Thymus (tissue), 11 donors: ENCODE results near the gene SLC48A1. TPM values are rescaled to one million over a fixed set of nuclear protein-coding genes. Genes with fewer than 3 reads are reported as not detected.

ENCODE experiments used
- DNase-seq, 9 donors: peaks; one replicate each; pipeline ENCODE4 v3.0.0-alpha.2; 2013; ENCODE audit warnings: low spot score in 9 of 9, low read depth in 6 of 9, missing footprints in 1 of 9
- H3K27ac ChIP-seq, 2 donors: one replicate each; pipeline ENCODE4 v1.5.1; 2013; ENCODE audit warnings: control low read depth in 1 of 2, low read depth in 1 of 2, low read length in 1 of 2, mild to moderate bottlenecking in 1 of 2, moderate library complexity in 1 of 2
- H3K27me3 ChIP-seq, 2 donors: one replicate each; pipeline ENCODE4 v1.5.1; 2013; ENCODE audit warnings: low read length in 1 of 2; ENCODE audit not compliant: control insufficient read depth in 2 of 2, insufficient read depth in 1 of 2
- H3K36me3 ChIP-seq, 2 donors: one replicate each; pipeline ENCODE4 v1.5.1; 2013; ENCODE audit warnings: low read length in 1 of 2, mild to moderate bottlenecking in 1 of 2, moderate library complexity in 1 of 2; ENCODE audit not compliant: control insufficient read depth in 2 of 2, insufficient read depth in 2 of 2
- H3K4me1 ChIP-seq, 2 donors: one replicate each; pipeline ENCODE4 v1.5.1; 2013; ENCODE audit warnings: low read length in 2 of 2; ENCODE audit not compliant: control insufficient read depth in 2 of 2, insufficient read depth in 2 of 2
- H3K4me3 ChIP-seq, 2 donors: one replicate each; pipeline ENCODE4 v1.5.1; 2013; ENCODE audit warnings: low read length in 2 of 2, control low read depth in 1 of 2, mild to moderate bottlenecking in 1 of 2
- H3K9me3 ChIP-seq, 2 donors: one replicate each; pipeline ENCODE4 v1.5.1; 2013; ENCODE audit warnings: low read length in 1 of 2, mild to moderate bottlenecking in 1 of 2; ENCODE audit not compliant: control insufficient read depth in 2 of 2, insufficient read depth in 1 of 2
- WGBS: extraction: QIAGEN DNeasy Blood & Tissue Kit; methylation state at CpG from one replicate; pipeline ENCODE4 v1.1.7; 2013; 5-methylcytosine and 5-hydroxymethylcytosine counted together
- polyA plus RNA-seq: library from polyadenylated mRNA; stranded (reverse); fragments of 200-250 nt; gene quantifications from one replicate; pipeline ENCODE4 v1.2.3, GENCODE V29; 2013
- total RNA-seq: library from RNA; stranded (reverse); fragments of 120-200 nt; gene quantifications from one replicate; pipeline ENCODE4 v1.2.4, GENCODE V29; 2013
- donor health status: healthy.

The SLC48A1 gene
- total and polyA plus RNA-seq, 2 donors = 4.5 to 9.3 TPM

DNA sequence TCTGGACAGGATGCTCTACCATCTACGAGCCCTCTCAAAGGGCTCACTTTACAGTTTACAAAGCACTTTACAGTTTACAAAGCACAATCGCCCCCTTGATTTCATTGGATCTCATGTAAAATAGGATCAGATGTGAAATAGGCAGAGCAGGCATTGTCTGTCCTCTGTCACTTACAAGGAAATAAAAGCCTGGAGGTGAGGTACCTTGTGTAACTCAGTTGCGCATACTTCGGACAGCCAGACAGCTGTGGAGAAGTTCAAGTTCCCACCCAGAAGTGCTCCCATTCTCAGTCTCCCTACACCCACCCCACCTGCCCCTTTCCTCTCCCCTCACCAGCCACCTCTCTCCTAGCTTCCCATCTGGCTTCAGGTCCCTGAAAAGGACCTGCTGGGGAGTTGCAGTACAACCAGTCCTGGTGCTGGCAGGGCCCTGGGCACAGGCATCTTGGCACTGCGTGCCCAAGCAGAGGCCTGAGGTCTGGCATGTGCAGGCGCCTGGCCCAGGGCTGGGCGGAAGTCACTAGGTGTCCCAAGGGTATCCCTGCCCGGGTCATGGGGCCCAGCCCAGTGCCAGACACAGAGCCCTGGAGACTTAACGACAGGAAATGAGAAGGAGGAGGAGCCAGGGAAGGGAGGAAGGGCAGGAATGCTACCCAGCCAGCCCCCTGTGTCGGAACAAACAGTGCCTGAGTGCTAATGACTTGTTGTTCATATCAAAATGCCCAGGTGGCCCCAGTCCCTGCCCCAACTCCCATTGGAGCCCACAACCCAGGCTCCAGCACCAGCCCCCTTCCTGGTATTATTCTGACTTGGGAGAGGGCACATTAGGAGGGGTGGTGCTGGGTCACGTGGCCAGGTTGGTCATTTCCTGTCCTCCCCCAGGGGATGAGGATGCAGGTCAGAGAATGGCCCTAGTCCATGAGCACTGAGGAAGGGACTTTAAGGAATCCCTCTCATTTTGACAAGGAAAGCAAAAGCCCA is 19.7 kb upstream of the SLC48A1 start:
- Histone ChIP-seq H3K9me3 (no peaks in the 10 kb centered on the region), H3K4me3 (no peak overlapping the region), H3K27me3 (peaks cover 0 to 12% of the 10 kb centered on the region in 2 donors), H3K4me1 (peaks cover 15 to 32% of the 10 kb centered on the region in 2 donors), H3K36me3 (no peaks in the 10 kb centered on the region), H3K27ac (no peak overlapping the region)
- WGBS = 93% methylated on average over 11 of the region's 11 CpGs
- DNase-seq = no peak

DNA sequence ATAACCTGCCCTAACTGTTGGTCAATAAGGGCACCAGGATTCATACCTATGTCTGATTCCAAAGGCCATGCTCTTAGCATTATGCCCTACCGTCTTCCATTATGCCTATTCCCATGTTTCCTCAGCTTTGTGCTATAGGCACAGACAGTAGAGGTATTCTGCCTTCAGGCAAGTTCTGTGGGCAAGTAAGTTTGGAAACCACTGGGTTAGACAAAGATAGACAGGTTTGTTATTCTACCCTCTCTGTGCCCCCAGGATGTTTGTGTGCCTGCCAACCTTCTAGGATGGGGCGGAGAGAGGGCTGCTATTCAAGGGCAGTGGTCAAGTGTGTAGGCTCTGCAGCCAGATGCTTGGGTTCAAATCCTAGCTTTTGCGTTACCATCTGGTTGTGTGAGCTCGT is 18.9 kb upstream of the SLC48A1 start:
- Histone ChIP-seq H3K4me3 (no peak overlapping the region), H3K9me3 (no peaks in the 10 kb centered on the region), H3K27me3 (peaks cover 0 to 18% of the 10 kb centered on the region in 2 donors), H3K36me3 (no peaks in the 10 kb centered on the region), H3K4me1 (peaks cover 20 to 40% of the 10 kb centered on the region in 2 donors), H3K27ac (no peak overlapping the region)
- DNase-seq = no peak
- 98% methylated on average over 4 of the region's 4 CpGs for WGBS

DNA sequence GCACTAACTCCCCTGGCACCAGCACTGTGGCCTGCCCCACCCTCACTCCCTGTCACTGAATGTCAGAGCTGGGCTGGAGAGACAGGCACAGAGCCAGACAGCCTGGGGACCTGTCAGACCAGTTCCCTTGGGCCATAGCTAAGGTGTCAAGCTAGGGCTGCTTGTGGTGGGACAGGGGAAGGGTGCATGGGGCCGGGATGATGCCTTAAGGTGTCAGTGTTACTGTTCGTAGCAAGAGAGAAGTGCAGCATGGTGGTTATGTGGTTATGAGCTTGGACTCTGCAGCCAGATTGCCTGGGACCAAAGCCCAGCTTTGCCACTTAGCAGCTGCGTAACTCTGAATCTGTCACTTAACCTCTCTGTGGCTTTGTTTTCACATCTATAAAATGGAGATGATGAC is 18.2 kb upstream of the SLC48A1 start:
- Histone ChIP-seq H3K9me3 (no peaks in the 10 kb centered on the region), H3K27me3 (peaks cover 3 to 23% of the 10 kb centered on the region in 2 donors), H3K4me1 (peaks cover 25 to 48% of the 10 kb centered on the region in 2 donors), H3K4me3 (no peak overlapping the region), H3K36me3 (no peaks in the 10 kb centered on the region), H3K27ac (no peak overlapping the region)
- 91% methylated on average over 3 of the region's 3 CpGs for WGBS
- no peak for DNase-seq

DNA sequence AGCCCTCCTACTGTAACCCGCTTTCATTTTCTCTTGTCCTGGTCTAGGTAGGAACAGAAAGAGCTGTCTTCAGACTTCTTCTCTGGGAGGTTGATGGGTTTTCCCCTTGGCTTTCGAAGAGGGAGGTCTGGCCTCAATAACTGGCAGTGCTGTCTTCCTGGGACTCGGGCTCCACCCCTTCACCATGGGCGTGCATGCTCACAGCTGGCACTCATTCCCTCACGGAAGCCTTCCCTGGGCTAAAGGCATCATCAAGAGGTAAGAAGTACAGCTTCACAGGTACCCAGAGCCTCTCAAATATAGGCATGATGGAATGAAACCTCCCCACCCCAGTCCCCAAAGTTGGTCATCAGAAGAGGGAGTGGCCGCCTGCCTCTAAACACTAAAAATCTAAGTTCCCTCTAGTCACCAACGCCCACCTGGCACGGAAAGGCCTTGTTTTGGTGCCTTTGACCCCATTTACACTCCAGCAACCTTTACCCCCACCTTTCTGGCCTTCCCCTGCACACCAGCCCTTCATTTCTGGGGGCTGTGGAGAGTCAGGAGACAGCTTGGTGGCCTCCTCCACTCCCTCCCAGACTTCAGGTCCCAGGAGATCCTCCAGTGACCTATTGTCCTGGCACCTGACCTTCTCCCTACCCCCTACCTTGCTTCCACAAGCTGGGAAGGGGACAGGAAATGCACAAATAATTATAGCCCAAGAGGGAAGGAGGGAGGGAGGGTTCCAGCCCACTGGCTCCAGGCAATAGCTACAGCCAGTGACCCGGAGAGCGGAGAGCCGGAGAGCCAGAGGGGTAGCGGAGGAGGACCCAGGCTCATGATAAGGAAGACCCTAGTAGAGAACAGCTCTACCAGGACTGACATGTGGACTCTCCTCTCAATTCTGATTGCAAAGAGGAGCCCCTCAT is 17.1 kb upstream of the SLC48A1 start:
- DNase-seq = no peak
- Histone ChIP-seq H3K27me3 (peaks cover 3 to 28% of the 10 kb centered on the region in 2 donors), H3K36me3 (no peaks in the 10 kb centered on the region), H3K27ac (no peak overlapping the region), H3K4me3 (no peak overlapping the region), H3K9me3 (no peaks in the 10 kb centered on the region), H3K4me1 (peaks cover 25 to 49% of the 10 kb centered on the region in 2 donors)
- 95% methylated on average over 12 of the region's 12 CpGs for WGBS

DNA sequence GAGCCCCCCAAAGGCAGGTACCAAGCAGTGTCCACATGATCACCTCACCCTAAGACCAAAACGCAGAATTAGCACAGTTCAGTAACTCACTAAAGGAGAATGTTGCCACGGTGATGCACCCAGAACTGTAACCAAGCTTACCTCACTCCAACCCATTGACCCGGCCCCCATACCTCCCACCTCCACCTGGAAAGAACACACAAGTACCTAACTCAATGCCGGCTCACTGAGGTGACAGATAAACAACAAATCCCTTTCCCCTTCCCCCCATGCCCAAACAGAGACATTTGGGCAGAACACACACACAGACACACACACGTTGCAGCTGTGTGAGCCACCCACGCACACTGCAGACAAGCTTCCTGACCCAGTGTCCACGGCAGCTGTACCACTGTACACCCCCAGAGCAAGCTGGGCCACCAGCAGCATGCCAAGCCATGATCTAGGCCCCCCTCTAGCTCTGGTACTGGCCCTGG is 15.6 kb upstream of the SLC48A1 start:
- Histone ChIP-seq H3K36me3 (no peaks in the 10 kb centered on the region), H3K4me1 (peaks cover 25 to 52% of the 10 kb centered on the region in 2 donors), H3K9me3 (no peaks in the 10 kb centered on the region), H3K27ac (no peak overlapping the region), H3K27me3 (peaks cover 3 to 28% of the 10 kb centered on the region in 2 donors), H3K4me3 (no peak overlapping the region)
- WGBS = 67% methylated on average over 7 of the region's 7 CpGs
- no peak for DNase-seq

DNA sequence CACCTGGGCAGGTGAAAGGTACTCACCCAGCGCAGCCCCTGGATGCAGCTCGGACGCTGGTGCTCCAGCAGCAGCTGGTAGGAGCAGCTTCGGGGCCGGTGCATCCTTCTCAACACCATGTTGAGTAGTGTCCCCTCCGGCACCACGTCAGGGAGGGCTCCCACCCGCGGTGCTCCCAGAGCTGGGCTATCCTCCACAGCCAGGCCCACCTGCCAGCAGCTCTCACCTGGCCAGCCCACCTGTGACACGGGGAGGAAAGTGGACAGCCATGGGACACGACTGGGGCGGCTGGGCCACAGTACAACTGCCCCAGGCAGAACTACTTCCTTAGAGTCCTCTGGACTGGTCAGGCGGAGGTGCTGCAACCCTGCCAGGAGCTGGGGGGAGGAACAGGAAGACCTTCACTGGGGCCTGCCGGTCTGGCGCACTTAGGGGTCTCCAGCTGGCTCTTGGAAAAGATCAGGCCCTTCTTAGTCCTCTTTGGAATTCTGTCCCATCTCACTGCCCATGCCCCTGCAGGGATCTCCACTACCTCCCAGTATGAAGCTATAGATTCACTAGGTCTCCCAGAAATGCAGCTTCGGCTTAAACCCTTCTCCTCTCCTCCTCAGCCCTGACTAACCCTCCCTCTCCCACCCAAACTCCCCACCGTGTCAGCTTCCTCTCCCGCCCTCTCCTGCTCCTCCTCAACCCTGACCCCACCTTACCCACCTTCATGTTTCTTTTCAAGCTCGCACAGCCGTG is 15.0 kb upstream of the SLC48A1 start:
- 58% methylated on average over 20 of the region's 20 CpGs for WGBS

DNA sequence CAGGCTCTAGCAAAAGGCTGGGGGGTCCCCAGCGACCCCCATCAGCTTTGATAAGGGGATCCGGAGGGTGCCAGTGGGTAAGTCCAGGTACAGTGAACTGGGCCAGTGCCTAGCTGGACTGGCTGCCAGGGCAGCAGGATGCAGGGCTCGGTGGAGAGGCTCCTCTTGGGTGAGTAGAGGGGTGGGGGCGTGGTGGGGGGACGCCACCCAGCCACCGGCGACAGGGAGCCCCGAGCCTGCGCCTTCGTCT is 14.5 kb upstream of the SLC48A1 start:
- Histone ChIP-seq H3K9me3 (no peaks in the 10 kb centered on the region), H3K27me3 (peaks cover 3 to 32% of the 10 kb centered on the region in 2 donors), H3K36me3 (no peaks in the 10 kb centered on the region), H3K27ac (peak overlapping the region in 1 of 2 donors; percentile 4), H3K4me1 (peaks cover 25 to 56% of the 10 kb centered on the region in 2 donors), H3K4me3 (peak overlapping the region; percentile 45 to 57)
- WGBS = 2% methylated on average over 10 of the region's 10 CpGs
- DNase-seq = no peak

More for the DNA sequence above, 15.0 kb upstream of the SLC48A1 start:
- no peaks in the 10 kb centered on the region for H3K9me3 ChIP-seq
- H3K4me1 ChIP-seq = peaks cover 25 to 52% of the 10 kb centered on the region in 2 donors
- H3K27ac ChIP-seq = no peak overlapping the region
- peak overlapping the region; percentile 45 to 57 for H3K4me3 ChIP-seq
- no peaks in the 10 kb centered on the region for H3K36me3 ChIP-seq
- peaks cover 3 to 28% of the 10 kb centered on the region in 2 donors for H3K27me3 ChIP-seq
- peak in 1 of 9 donors; percentile 46 for DNase-seq

DNA sequence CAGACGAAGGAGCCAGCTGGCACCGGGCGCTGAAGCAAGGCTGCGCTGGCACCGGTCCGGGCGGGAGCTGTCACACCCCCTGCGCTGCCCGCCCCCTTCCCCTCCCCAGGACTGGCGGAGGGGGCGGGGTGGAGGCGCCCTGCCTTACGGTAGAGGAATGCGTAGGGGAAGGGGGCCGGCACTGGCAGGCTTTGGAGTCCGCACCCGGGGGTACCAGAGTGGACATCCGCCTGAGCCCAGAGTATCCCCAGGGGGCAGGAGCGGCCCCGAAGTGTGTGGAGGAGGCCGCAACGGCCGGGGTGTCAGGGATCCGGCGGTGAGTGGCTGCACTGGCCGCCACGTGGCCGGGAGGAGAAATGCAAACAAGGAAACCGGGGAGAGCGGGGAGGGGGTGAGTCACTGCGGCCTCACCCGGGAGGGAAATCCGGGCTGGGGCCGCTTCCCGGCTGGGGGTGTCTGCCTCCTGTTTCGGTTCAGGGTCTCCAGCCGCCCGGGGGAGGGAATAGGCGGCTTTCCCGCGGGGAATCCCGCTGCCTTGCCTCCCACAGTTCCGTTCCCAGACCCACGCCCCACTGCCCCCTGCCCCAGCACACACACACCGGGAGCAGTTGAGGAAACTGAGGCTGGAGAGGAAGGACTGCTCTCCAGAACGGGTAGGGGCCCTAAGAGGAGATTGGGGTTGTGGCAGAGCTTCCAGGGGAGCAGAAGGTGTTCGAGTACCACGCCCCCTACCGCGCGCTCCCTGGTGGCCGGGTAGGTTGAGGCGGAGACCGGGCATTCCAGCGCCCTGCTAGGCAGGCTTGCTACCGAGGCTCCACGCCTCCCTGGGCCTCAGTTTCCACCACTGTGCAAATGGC is 14.0 kb upstream of the SLC48A1 start, which contains the start of gene RAPGEF3:
TSS of gene RAPGEF3 (minus strand) at position 47 of the 857 bp plus-strand sequence. CDS start 324 bp downstream, outside the sequence.
- DNase-seq = peak in 1 of 9 donors; percentile 65
- peak within 1 kb of the TSS; percentile 45 to 57 for H3K4me3 ChIP-seq
- H3K36me3 ChIP-seq = no peaks in the 10 kb centered on the region
- H3K27ac ChIP-seq = peak within 1 kb of the TSS in 1 of 2 donors; percentile 46
- peaks cover 3 to 32% of the 10 kb centered on the region in 2 donors for H3K27me3 ChIP-seq
- WGBS = 2% methylated on average over 57 of the region's 57 CpGs
- peaks cover 25 to 62% of the 10 kb centered on the region in 2 donors for H3K4me1 ChIP-seq
- no peaks in the 10 kb centered on the region for H3K9me3 ChIP-seq
